OCI-LY7 (cell line): ENCODE measurements around the gene CLK2. TPM values are rescaled to one million over a fixed set of nuclear protein-coding genes. Genes with fewer than 3 reads are reported as not detected.

ENCODE experiments used
- BruUV-seq: library from RNA; stranded (reverse); fragments of 400-500 nt; replicated peaks from 2 replicates; lab custom pipeline; 2021; lab: Mats Ljungman, UMichigan
- CTCF ChIA-PET: fragments of 300-600 bp; sonication (Branson Sonifier 250); formaldehyde crosslinking; loops from one replicate; lab custom pipeline; 2022; ENCODE audit warnings: antibody characterized with exemption; ENCODE audit not compliant: unreplicated experiment; lab: Charles Lee
- POLR2A ChIA-PET: fragments of 300-600 bp; sonication (Branson Sonifier 250); formaldehyde crosslinking; loops from one replicate; lab custom pipeline; 2022; ENCODE audit warnings: antibody characterized with exemption; lab: Charles Lee
- DNase-seq: peaks from one replicate; pipeline ENCODE4 v3.0.0-alpha.2; 2015; ENCODE audit warnings: low spot score
- H2AFZ ChIP-seq: fragments of 200-600 bp; sonication (generic), shearing (Covaris generic); 2 replicates; pipeline ENCODE4 v1.6.1; 2014; ENCODE audit warnings: mild to moderate bottlenecking, antibody characterized with exemption, low read length, moderate library complexity
- H3K27ac ChIP-seq: fragments of 200-600 bp; sonication (generic); 2 replicates; pipeline ENCODE4 v1.5.1; 2014; ENCODE audit warnings: mixed run types, low read depth, mild to moderate bottlenecking, moderate library complexity, low read length, inconsistent platforms; ENCODE audit not compliant: poor library complexity, severe bottlenecking
- H3K36me3 ChIP-seq: fragments of 200-600 bp; sonication (generic); 2 replicates; pipeline ENCODE4 v1.6.1; 2014; ENCODE audit warnings: mild to moderate bottlenecking, antibody characterized with exemption, low read length, moderate library complexity, mixed read lengths; ENCODE audit not compliant: insufficient read depth
- H3K4me1 ChIP-seq: fragments of 200-600 bp; sonication (generic); 2 replicates; pipeline ENCODE4 v1.5.1; 2014; ENCODE audit warnings: mild to moderate bottlenecking, low read length; ENCODE audit not compliant: insufficient read depth, poor library complexity, severe bottlenecking
- H3K4me2 ChIP-seq: fragments of 200-600 bp; sonication (generic); 2 replicates; pipeline ENCODE4 v1.6.1; 2014; ENCODE audit warnings: mild to moderate bottlenecking, low read length
- H3K4me3 ChIP-seq: fragments of 200-600 bp; sonication (generic); 2 replicates; pipeline ENCODE4 v1.5.1; 2014; ENCODE audit warnings: mild to moderate bottlenecking, low read depth, low read length; ENCODE audit not compliant: poor library complexity, severe bottlenecking
- H3K79me2 ChIP-seq: fragments of 200-600 bp; sonication (generic); 2 replicates; pipeline ENCODE4 v1.6.1; 2016; ENCODE audit warnings: low read depth, mild to moderate bottlenecking, low read length, moderate library complexity, mixed read lengths; ENCODE audit not compliant: insufficient read depth
- H3K9me2 ChIP-seq: fragments of 200-600 bp; sonication (generic); 2 replicates; pipeline ENCODE4 v1.6.1; 2016; ENCODE audit warnings: mild to moderate bottlenecking, low read length, mixed read lengths; ENCODE audit not compliant: insufficient read depth
- H3K9me3 ChIP-seq: fragments of 200-600 bp; sonication (generic); 2 replicates; pipeline ENCODE4 v1.6.1; 2014; ENCODE audit warnings: mild to moderate bottlenecking, mixed run types, low read length, mixed read lengths
- H4K20me1 ChIP-seq: fragments of 200-600 bp; sonication (generic); 2 replicates; pipeline ENCODE4 v1.6.1; 2014; ENCODE audit warnings: mild to moderate bottlenecking, antibody characterized with exemption, low read length, moderate library complexity, mixed read lengths; ENCODE audit not compliant: insufficient read depth
- EZH2phosphoT487 ChIP-seq: fragments of 200-600 bp; sonication (generic); IDR thresholded peaks from 2 replicates; pipeline ENCODE4 v1.6.1; 2018; ENCODE audit warnings: low read depth, borderline replicate concordance, mild to moderate bottlenecking, mixed run types, antibody characterized with exemption, low read length, moderate library complexity, mixed read lengths
- intact Hi-C: fragments of 100-400 bp; cut with micrococcal nuclease; formaldehyde crosslinking; loops from one replicate; pipeline ENCODE4 v1.10.0; 2022; ENCODE audit not compliant: unreplicated experiment
- total RNA-seq, 2 experiments: library from RNA; depleted of rRNA in 1 of 2; stranded (reverse); fragments of >200 nt in 1 of 2; shearing (Covaris generic) in 1 of 2; gene quantifications; 2 replicates each; pipeline ENCODE4 v1.2.3, GENCODE V29; 2014 to 2022
- TF ChIP-seq, protein P1 (sequence below): fragments of 200-600 bp; sonication (generic); conservative IDR thresholded peaks from 2 replicates; pipeline ENCODE4 v1.5.1; 2014; ENCODE audit warnings: mild to moderate bottlenecking, antibody characterized with exemption, low read length, moderate library complexity, mixed read lengths

CLK2 gene
- total RNA-seq, 2 experiments from 2014 or later = 96.7 to 121 TPM

DNA sequence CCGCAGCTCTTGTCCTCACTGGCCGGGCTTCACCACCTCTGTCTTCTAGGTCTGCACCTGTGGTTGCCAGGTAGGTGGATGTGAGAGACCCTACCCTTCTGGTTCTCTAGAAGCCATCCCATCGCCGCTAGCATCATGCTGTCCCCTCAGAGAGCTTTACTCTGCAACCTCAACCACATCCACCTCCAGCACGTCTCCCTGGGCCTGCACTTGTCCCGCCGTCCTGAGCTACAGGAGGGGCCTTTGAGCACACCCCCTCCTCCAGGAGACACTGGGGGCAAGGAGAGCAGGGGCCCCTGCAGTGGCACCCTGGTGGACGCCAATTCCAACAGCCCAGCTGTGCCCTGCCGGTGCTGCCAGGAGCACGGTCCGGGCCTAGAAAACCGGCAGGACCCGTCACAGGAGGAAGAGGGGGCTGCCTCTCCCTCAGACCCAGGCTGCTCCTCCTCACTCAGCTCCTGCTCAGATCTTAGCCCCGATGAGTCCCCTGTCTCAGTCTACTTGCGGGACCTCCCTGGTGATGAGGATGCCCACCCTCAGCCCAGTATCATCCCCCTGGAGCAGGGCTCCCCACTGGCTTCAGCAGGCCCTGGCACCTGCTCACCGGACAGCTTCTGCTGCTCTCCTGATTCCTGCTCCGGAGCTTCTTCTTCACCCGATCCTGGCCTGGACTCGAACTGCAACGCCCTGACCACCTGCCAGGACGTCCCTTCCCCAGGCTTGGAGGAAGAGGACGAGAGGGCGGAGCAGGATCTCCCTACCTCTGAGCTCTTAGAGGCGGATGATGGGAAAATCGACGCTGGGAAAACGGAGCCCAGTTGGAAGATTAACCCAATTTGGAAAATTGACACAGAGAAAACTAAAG, 48.6 kb upstream of the CLK2 start:
- Histone ChIP-seq H3K36me3 (peaks cover 45% of the 10 kb centered on the region), H3K4me1 (peaks cover 27% of the 10 kb centered on the region), H3K9me2 (no peaks in the 10 kb centered on the region), H3K79me2 (no peaks in the 10 kb centered on the region), H3K4me2 (peak overlapping the region; percentile 96), H3K4me3 (peak overlapping the region; percentile 78), H4K20me1 (no peaks in the 10 kb centered on the region; the same call in 1 of the 2 replicates), H2AFZ (no peak overlapping the region), H3K9me3 (no peaks in the 10 kb centered on the region), H3K27ac (no peak overlapping the region)
- no TSS peak for BruUV-seq
- CTCF ChIA-PET = no interaction called here
- no peak for DNase-seq
- TF ChIP-seq EZH2phosphoT487 = no peak
- TF ChIP-seq, protein P1, sequence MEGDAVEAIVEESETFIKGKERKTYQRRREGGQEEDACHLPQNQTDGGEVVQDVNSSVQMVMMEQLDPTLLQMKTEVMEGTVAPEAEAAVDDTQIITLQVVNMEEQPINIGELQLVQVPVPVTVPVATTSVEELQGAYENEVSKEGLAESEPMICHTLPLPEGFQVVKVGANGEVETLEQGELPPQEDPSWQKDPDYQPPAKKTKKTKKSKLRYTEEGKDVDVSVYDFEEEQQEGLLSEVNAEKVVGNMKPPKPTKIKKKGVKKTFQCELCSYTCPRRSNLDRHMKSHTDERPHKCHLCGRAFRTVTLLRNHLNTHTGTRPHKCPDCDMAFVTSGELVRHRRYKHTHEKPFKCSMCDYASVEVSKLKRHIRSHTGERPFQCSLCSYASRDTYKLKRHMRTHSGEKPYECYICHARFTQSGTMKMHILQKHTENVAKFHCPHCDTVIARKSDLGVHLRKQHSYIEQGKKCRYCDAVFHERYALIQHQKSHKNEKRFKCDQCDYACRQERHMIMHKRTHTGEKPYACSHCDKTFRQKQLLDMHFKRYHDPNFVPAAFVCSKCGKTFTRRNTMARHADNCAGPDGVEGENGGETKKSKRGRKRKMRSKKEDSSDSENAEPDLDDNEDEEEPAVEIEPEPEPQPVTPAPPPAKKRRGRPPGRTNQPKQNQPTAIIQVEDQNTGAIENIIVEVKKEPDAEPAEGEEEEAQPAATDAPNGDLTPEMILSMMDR = no peak
- POLR2A ChIA-PET = interaction anchor here (0.5 to 1.0 kb wide), 3 partner anchors 45 to 279 kb away, joined by 3 to 5 read pairs (median 4); partner anchors contain the start of gene HCN3
- intact Hi-C loops = loop anchor here (5.0 kb wide), 1 partner anchor 145 kb away; no protein-coding TSS in a partner anchor

DNA sequence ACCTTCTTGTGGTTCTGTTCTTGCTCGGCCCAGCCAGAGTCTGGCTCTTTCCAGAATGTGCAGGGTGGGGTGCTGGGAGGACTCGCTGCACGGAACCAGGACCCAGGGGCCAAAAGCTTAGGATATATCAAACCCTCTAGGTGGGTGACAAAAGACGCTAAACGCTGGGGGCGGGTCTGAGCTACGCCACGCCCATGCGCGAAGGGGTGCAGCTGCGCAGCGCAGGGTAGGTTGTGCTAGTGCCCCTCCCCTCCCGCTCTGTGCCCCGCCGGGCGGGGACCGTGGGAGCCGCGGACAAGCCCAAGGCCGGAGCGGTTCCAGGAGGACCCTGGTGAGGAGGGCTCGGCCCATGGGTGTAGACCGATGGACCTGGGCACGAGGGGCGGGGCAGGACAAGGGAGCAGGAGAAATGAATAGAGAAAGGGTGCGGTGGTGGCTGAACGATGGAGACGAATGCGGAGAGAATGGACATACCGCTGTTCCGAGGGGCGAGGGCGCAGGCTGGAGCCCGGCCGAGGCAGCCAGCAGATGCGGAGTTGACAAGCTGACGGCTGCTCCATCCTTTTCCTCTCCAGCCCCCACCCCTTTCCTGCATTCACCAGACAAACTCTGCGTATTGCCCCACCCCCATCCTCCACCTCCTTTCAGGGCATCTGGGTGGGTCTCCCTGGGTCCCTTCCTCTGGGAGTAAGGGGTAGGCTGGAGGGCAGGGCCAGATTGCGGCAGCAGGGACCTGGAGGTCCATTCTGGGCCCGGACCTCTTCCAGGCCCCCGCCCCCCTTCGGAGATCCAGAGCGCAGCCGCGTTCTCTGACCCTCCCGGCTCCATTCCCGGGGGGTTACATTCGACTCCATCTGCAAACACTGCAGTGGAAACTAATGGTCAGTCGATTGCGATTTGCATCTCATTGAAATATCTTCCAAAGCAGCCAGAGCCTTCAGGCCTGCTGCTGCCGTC, 47.6 kb upstream of the CLK2 start, which contains the start of gene RUSC1:
Gene RUSC1, plus strand, starts transcription at position 234 of the 957 bp plus-strand sequence. CDS start 880 bp downstream, outside the sequence.
- ChIA-PET POLR2A (interaction anchor here (1.0 kb wide), 1 partner anchor 280 kb away, joined by 3 read pairs; no protein-coding TSS in a partner anchor), CTCF (no interaction called here)
- Histone ChIP-seq H3K4me1 (peaks cover 27% of the 10 kb centered on the region), H3K79me2 (no peaks in the 10 kb centered on the region), H3K36me3 (peaks cover 54% of the 10 kb centered on the region), H4K20me1 (no peaks in the 10 kb centered on the region; the same call in 1 of the 2 replicates), H3K4me2 (peak within 1 kb of the TSS; percentile 10; the same call in 1 of the 2 replicates), H2AFZ (no peak within 1 kb of the TSS), H3K9me2 (no peaks in the 10 kb centered on the region), H3K27ac (no peak within 1 kb of the TSS), H3K9me3 (no peaks in the 10 kb centered on the region), H3K4me3 (no peak within 1 kb of the TSS)
- intact Hi-C loops = loop anchor here (5.0 kb wide), 1 partner anchor 144 kb away; no protein-coding TSS in a partner anchor
- no peak for TF ChIP-seq EZH2phosphoT487
- TF ChIP-seq, protein P1 = no peak
- peak; percentile 44 for DNase-seq
- no TSS peak for BruUV-seq
